ENCODE measurements around the gene KCMF1. TPM values are rescaled to one million over a fixed set of nuclear protein-coding genes. Genes with fewer than 3 reads are reported as not detected.

Gene KCMF1
- polyA plus RNA-seq, 1 donor (not counting 4 experiments of a cell fraction or from before 2014, with no cell fraction given), result 111 TPM

- Histone ChIP-seq H3K27ac (ENCODE audit: control insufficient read depth, insufficient read depth, low read length) (no peak overlapping the region), H3K4me1 (ENCODE audit: control insufficient read depth, extremely low read depth, insufficient read depth, low read length) (no peaks in the 10 kb centered on the region), H2AFZ (ENCODE audit: control insufficient read depth, low read length) (no peak overlapping the region), H3K9ac (ENCODE audit: control insufficient read depth, extremely low read depth, insufficient read depth, low read length) (no peak overlapping the region), H3K4me2 (ENCODE audit: control insufficient read depth, extremely low read depth, insufficient read depth, low read depth, low read length) (no peak overlapping the region), H3K4me3 (ENCODE audit: control insufficient read depth in 2 of 3, extremely low read depth in 1 of 3, insufficient read depth in 2 of 3, low read depth in 1 of 3, low read length in 3 of 3) (no peak overlapping the region), H3K27me3 (ENCODE audit: control insufficient read depth, extremely low read depth, insufficient read depth, low read length) (no peaks in the 10 kb centered on the region), H4K20me1 (ENCODE audit: control insufficient read depth, extremely low read depth, insufficient read depth, low read length) (no peaks in the 10 kb centered on the region), H3K9me1 (ENCODE audit: control insufficient read depth, extremely low read depth, insufficient read depth, low read length) (no peaks in the 10 kb centered on the region), H3K79me2 (ENCODE audit: control insufficient read depth, insufficient read depth, low read length) (no peaks in the 10 kb centered on the region), H3K9me3 (ENCODE audit: control insufficient read depth, low read depth, low read length) (no peaks in the 10 kb centered on the region), H3K36me3 (ENCODE audit: control insufficient read depth in 2 of 2, extremely low read depth in 1 of 2, insufficient read depth in 2 of 2, low read length in 2 of 2) (no peaks in the 10 kb centered on the region)
- no peak for DNase-seq (ENCODE audit: low read depth, low spot score)
- no peak for FAIRE-seq
- no peak for TF ChIP-seq EZH2 (IDR thresholded peaks at IDR 0.05; ENCODE audit: low read length)
- TF ChIP-seq CTCF (optimal IDR thresholded peaks at IDR 0.05 in 1 of 3, IDR thresholded peaks at IDR 0.05 in 1 of 3, conservative IDR thresholded peaks at IDR 0.05 in 1 of 3; ENCODE audit: extremely low read depth in 1 of 3, insufficient read depth in 2 of 3, low read length in 3 of 3), result no peak
- dilution Hi-C loops (cut with MboI; ENCODE audit: extremely low pct_ligation_motif_present, low sequenced_read_pairs), result no loop called here
Observed at GRCh38 chr2:85066006-85066740, 95.2 kb downstream of the KCMF1 start.

- Histone ChIP-seq H3K9me1 (ENCODE audit: control insufficient read depth, extremely low read depth, insufficient read depth, low read length) (no peaks in the 10 kb centered on the region), H3K4me2 (ENCODE audit: control insufficient read depth, extremely low read depth, insufficient read depth, low read depth, low read length) (peak overlapping the region; percentile 27), H3K9me3 (ENCODE audit: control insufficient read depth, low read depth, low read length) (no peaks in the 10 kb centered on the region), H3K9ac (ENCODE audit: control insufficient read depth, extremely low read depth, insufficient read depth, low read length) (no peak overlapping the region), H4K20me1 (ENCODE audit: control insufficient read depth, extremely low read depth, insufficient read depth, low read length) (no peaks in the 10 kb centered on the region), H3K27ac (ENCODE audit: control insufficient read depth, insufficient read depth, low read length) (no peak overlapping the region), H3K36me3 (ENCODE audit: control insufficient read depth in 2 of 2, extremely low read depth in 1 of 2, insufficient read depth in 2 of 2, low read length in 2 of 2) (no peaks in the 10 kb centered on the region), H3K27me3 (ENCODE audit: control insufficient read depth, extremely low read depth, insufficient read depth, low read length) (no peaks in the 10 kb centered on the region), H3K4me3 (ENCODE audit: control insufficient read depth in 2 of 3, extremely low read depth in 1 of 3, insufficient read depth in 2 of 3, low read depth in 1 of 3, low read length in 3 of 3) (no peak overlapping the region), H3K79me2 (ENCODE audit: control insufficient read depth, insufficient read depth, low read length) (no peaks in the 10 kb centered on the region), H2AFZ (ENCODE audit: control insufficient read depth, low read length) (peak overlapping the region; percentile 62), H3K4me1 (ENCODE audit: control insufficient read depth, extremely low read depth, insufficient read depth, low read length) (no peaks in the 10 kb centered on the region)
- DNase-seq (ENCODE audit: low read depth, low spot score), result no peak
- FAIRE-seq, result no peak
- TF ChIP-seq CTCF (optimal IDR thresholded peaks at IDR 0.05 in 1 of 3, IDR thresholded peaks at IDR 0.05 in 1 of 3, conservative IDR thresholded peaks at IDR 0.05 in 1 of 3; ENCODE audit: extremely low read depth in 1 of 3, insufficient read depth in 2 of 3, low read length in 3 of 3) (peak; percentile 78 to 85 (median 85)), EZH2 (IDR thresholded peaks at IDR 0.05; ENCODE audit: low read length) (no peak)
- dilution Hi-C loops (cut with MboI; ENCODE audit: extremely low pct_ligation_motif_present, low sequenced_read_pairs), result no loop called here
Observed at GRCh38 chr2:85066874-85067351, 96.0 kb downstream of the KCMF1 start.
